ENCODE results near the gene IL20RB. TPM values are rescaled to one million over a fixed set of nuclear protein-coding genes. Genes with fewer than 3 reads are reported as not detected.
"Not testable (repeated sequence)": the region's sequence is repeated elsewhere in the genome, so short reads cannot be mapped to it uniquely, and the experiment has no call there.

The IL20RB gene
- total and polyA plus RNA-seq, 4 donors, result 0.60 to 1.2 (median 0.75) TPM

GRCh38 chr3:136974670-136975069, 16.9 kb downstream of the IL20RB start:
- Histone ChIP-seq H3K4me1 (ENCODE audit: control insufficient read depth, insufficient read depth, low read length) (no peaks in the 10 kb centered on the region), H3K4me3 (ENCODE audit: low read depth, low read length) (no peak overlapping the region), H3K27ac (ENCODE audit: low read depth, low read length) (no peak overlapping the region), H3K27me3 (ENCODE audit: control insufficient read depth, insufficient read depth, low read length) (no peaks in the 10 kb centered on the region), H3K9me3 (ENCODE audit: control insufficient read depth, insufficient read depth, low read length) (peaks cover 2% of the 10 kb centered on the region), H3K36me3 (ENCODE audit: control insufficient read depth, insufficient read depth, low read length) (no peaks in the 10 kb centered on the region)
- no CpG with 5 or more reads among the region's 2 CpGs for WGBS (ENCODE audit: insufficient coverage)
- DNase-seq (ENCODE audit: low read depth in 4 of 6, low spot score in 6 of 6), result no peak

GRCh38 chr3:136979204-136979603, 21.4 kb downstream of the IL20RB start:
- DNase-seq (ENCODE audit: low read depth in 4 of 6, low spot score in 6 of 6), result no peak
- H3K4me1 ChIP-seq (ENCODE audit: control insufficient read depth, insufficient read depth, low read length), result no peaks in the 10 kb centered on the region
- no peaks in the 10 kb centered on the region for H3K27me3 ChIP-seq (ENCODE audit: control insufficient read depth, insufficient read depth, low read length)
- peaks cover 2% of the 10 kb centered on the region for H3K9me3 ChIP-seq (ENCODE audit: control insufficient read depth, insufficient read depth, low read length)
- no peak overlapping the region for H3K27ac ChIP-seq (ENCODE audit: low read depth, low read length)
- no peak overlapping the region for H3K4me3 ChIP-seq (ENCODE audit: low read depth, low read length)
- no peaks in the 10 kb centered on the region for H3K36me3 ChIP-seq (ENCODE audit: control insufficient read depth, insufficient read depth, low read length)

GRCh38 chr3:136979684-136980083, 21.9 kb downstream of the IL20RB start:
- Histone ChIP-seq H3K27me3 (ENCODE audit: control insufficient read depth, insufficient read depth, low read length) (no peaks in the 10 kb centered on the region), H3K4me1 (ENCODE audit: control insufficient read depth, insufficient read depth, low read length) (no peaks in the 10 kb centered on the region), H3K4me3 (ENCODE audit: low read depth, low read length) (no peak overlapping the region), H3K27ac (ENCODE audit: low read depth, low read length) (no peak overlapping the region), H3K9me3 (ENCODE audit: control insufficient read depth, insufficient read depth, low read length) (no peaks in the 10 kb centered on the region), H3K36me3 (ENCODE audit: control insufficient read depth, insufficient read depth, low read length) (no peaks in the 10 kb centered on the region)
- 83% methylated on average over 3 of the region's 3 CpGs for WGBS (ENCODE audit: insufficient coverage)
- DNase-seq (ENCODE audit: low read depth in 4 of 6, low spot score in 6 of 6), result no peak

GRCh38 chr3:136982033-136982432, 24.2 kb downstream of the IL20RB start:
- Histone ChIP-seq H3K4me3 (ENCODE audit: low read depth, low read length) (no peak overlapping the region), H3K27ac (ENCODE audit: low read depth, low read length) (no peak overlapping the region), H3K9me3 (ENCODE audit: control insufficient read depth, insufficient read depth, low read length) (no peaks in the 10 kb centered on the region), H3K27me3 (ENCODE audit: control insufficient read depth, insufficient read depth, low read length) (no peaks in the 10 kb centered on the region), H3K36me3 (ENCODE audit: control insufficient read depth, insufficient read depth, low read length) (no peaks in the 10 kb centered on the region), H3K4me1 (ENCODE audit: control insufficient read depth, insufficient read depth, low read length) (no peaks in the 10 kb centered on the region)
- 93% methylated on average over 5 of the region's 5 CpGs for WGBS (ENCODE audit: insufficient coverage)
- no peak for DNase-seq (ENCODE audit: low read depth in 4 of 6, low spot score in 6 of 6)

GRCh38 chr3:136982520-136983138, 24.8 kb downstream of the IL20RB start:
- no peaks in the 10 kb centered on the region for H3K4me1 ChIP-seq (ENCODE audit: control insufficient read depth, insufficient read depth, low read length)
- 100% methylated on average over 2 of the region's 4 CpGs for WGBS (ENCODE audit: insufficient coverage)

GRCh38 chr3:136984837-136985236, 27.1 kb downstream of the IL20RB start:
- 95% methylated on average over 2 of the region's 3 CpGs for WGBS (ENCODE audit: insufficient coverage)
- H3K27ac ChIP-seq (ENCODE audit: low read depth, low read length), result no peak overlapping the region

More at GRCh38 chr3:136982520-136983138, 24.8 kb downstream of the IL20RB start:
- Histone ChIP-seq H3K27ac (ENCODE audit: low read depth, low read length) (no peak overlapping the region), H3K27me3 (ENCODE audit: control insufficient read depth, insufficient read depth, low read length) (no peaks in the 10 kb centered on the region), H3K4me3 (ENCODE audit: low read depth, low read length) (no peak overlapping the region), H3K9me3 (ENCODE audit: control insufficient read depth, insufficient read depth, low read length) (no peaks in the 10 kb centered on the region), H3K36me3 (ENCODE audit: control insufficient read depth, insufficient read depth, low read length) (no peaks in the 10 kb centered on the region)
- DNase-seq (ENCODE audit: low read depth in 4 of 6, low spot score in 6 of 6), result peak in 1 of 6 donors; percentile 20

GRCh38 chr3:136987398-136987980, 29.7 kb downstream of the IL20RB start:
- not testable (repeated sequence) for H3K9me3 ChIP-seq (ENCODE audit: control insufficient read depth, insufficient read depth, low read length); H3K4me3 ChIP-seq (ENCODE audit: low read depth, low read length); DNase-seq (ENCODE audit: low read depth in 4 of 6, low spot score in 6 of 6)

More at GRCh38 chr3:136984837-136985236, 27.1 kb downstream of the IL20RB start:
- Histone ChIP-seq H3K9me3 (ENCODE audit: control insufficient read depth, insufficient read depth, low read length) (no peaks in the 10 kb centered on the region), H3K27me3 (ENCODE audit: control insufficient read depth, insufficient read depth, low read length) (no peaks in the 10 kb centered on the region), H3K4me3 (ENCODE audit: low read depth, low read length) (no peak overlapping the region), H3K4me1 (ENCODE audit: control insufficient read depth, insufficient read depth, low read length) (no peaks in the 10 kb centered on the region), H3K36me3 (ENCODE audit: control insufficient read depth, insufficient read depth, low read length) (no peaks in the 10 kb centered on the region)
- no peak for DNase-seq (ENCODE audit: low read depth in 4 of 6, low spot score in 6 of 6)

GRCh38 chr3:136988651-136989050, 30.9 kb downstream of the IL20RB start:
- Histone ChIP-seq H3K27me3 (ENCODE audit: control insufficient read depth, insufficient read depth, low read length) (no peaks in the 10 kb centered on the region), H3K36me3 (ENCODE audit: control insufficient read depth, insufficient read depth, low read length) (no peaks in the 10 kb centered on the region), H3K9me3 (ENCODE audit: control insufficient read depth, insufficient read depth, low read length) (no peaks in the 10 kb centered on the region), H3K27ac (ENCODE audit: low read depth, low read length) (no peak overlapping the region), H3K4me3 (ENCODE audit: low read depth, low read length) (no peak overlapping the region), H3K4me1 (ENCODE audit: control insufficient read depth, insufficient read depth, low read length) (no peaks in the 10 kb centered on the region)
- 100% methylated on average over 1 of the region's 2 CpGs for WGBS (ENCODE audit: insufficient coverage)
- peak in 1 of 6 donors; percentile 40 for DNase-seq (ENCODE audit: low read depth in 4 of 6, low spot score in 6 of 6)

More at GRCh38 chr3:136987398-136987980, 29.7 kb downstream of the IL20RB start:
- WGBS (ENCODE audit: insufficient coverage), result over 99% methylated on average over 24 of the region's 39 CpGs
- H3K27ac ChIP-seq (ENCODE audit: low read depth, low read length); H3K4me1 ChIP-seq (ENCODE audit: control insufficient read depth, insufficient read depth, low read length); H3K36me3 ChIP-seq (ENCODE audit: control insufficient read depth, insufficient read depth, low read length); H3K27me3 ChIP-seq (ENCODE audit: control insufficient read depth, insufficient read depth, low read length): not testable (repeated sequence)

- Histone ChIP-seq H3K9me3 (ENCODE audit: control insufficient read depth, insufficient read depth, low read length) (no peaks in the 10 kb centered on the region), H3K27ac (ENCODE audit: low read depth, low read length) (no peak overlapping the region), H3K36me3 (ENCODE audit: control insufficient read depth, insufficient read depth, low read length) (no peaks in the 10 kb centered on the region), H3K27me3 (ENCODE audit: control insufficient read depth, insufficient read depth, low read length) (no peaks in the 10 kb centered on the region), H3K4me3 (ENCODE audit: low read depth, low read length) (no peak overlapping the region), H3K4me1 (ENCODE audit: control insufficient read depth, insufficient read depth, low read length) (no peaks in the 10 kb centered on the region)
- WGBS (ENCODE audit: insufficient coverage), result 89% methylated on average over 3 of the region's 4 CpGs
- no peak for DNase-seq (ENCODE audit: low read depth in 4 of 6, low spot score in 6 of 6)
Measured at GRCh38 chr3:136989781-136990524, 32.2 kb downstream of the IL20RB start.
